DND-41 (cell line): ENCODE results near the gene PKD1.

Experiments used
- EZH2 ChIP-seq: IDR thresholded peaks from 3 replicates; pipeline ENCODE4 v1.6.1; 2012; ENCODE audit warnings: borderline replicate concordance, low read depth, mild to moderate bottlenecking, moderate library complexity, low read length, inconsistent platforms; ENCODE audit not compliant: severe bottlenecking
- TF ChIP-seq, protein P1 (sequence below): IDR thresholded peaks from 2 replicates; pipeline ENCODE4 v1.5.1; 2012; ENCODE audit warnings: borderline replicate concordance, low read length, moderate library complexity, mild to moderate bottlenecking; ENCODE audit not compliant: poor library complexity, severe bottlenecking; ENCODE audit errors: extremely low read depth

GRCh38 chr16:2180461-2180860 is 44.8 kb upstream of the PKD1 start:
- TF ChIP-seq, protein P1, sequence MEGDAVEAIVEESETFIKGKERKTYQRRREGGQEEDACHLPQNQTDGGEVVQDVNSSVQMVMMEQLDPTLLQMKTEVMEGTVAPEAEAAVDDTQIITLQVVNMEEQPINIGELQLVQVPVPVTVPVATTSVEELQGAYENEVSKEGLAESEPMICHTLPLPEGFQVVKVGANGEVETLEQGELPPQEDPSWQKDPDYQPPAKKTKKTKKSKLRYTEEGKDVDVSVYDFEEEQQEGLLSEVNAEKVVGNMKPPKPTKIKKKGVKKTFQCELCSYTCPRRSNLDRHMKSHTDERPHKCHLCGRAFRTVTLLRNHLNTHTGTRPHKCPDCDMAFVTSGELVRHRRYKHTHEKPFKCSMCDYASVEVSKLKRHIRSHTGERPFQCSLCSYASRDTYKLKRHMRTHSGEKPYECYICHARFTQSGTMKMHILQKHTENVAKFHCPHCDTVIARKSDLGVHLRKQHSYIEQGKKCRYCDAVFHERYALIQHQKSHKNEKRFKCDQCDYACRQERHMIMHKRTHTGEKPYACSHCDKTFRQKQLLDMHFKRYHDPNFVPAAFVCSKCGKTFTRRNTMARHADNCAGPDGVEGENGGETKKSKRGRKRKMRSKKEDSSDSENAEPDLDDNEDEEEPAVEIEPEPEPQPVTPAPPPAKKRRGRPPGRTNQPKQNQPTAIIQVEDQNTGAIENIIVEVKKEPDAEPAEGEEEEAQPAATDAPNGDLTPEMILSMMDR, result no peak
- TF ChIP-seq EZH2, result no peak
